Head of caudate nucleus (tissue), 42 donors: ENCODE data around the gene AIRE.
A peak's percentile ranks its signal among the peaks of the same experiment; 100 is the strongest.
"Not testable (repeated sequence)": the region's sequence is repeated elsewhere in the genome, so short reads cannot be mapped to it uniquely, and the experiment has no call there.

ENCODE experiments used
- DNase-seq, 42 donors: peaks; one replicate each; pipeline versions ENCODE4 v3.0.0 to v3.0.0-alpha.2; 2020 to 2021; ENCODE audit warnings: mixed read lengths in 7 of 42
- intact Hi-C: fragments of 100-400 bp; cut with DNase I; formaldehyde crosslinking; loops from one replicate; pipeline ENCODE4 v1.15.0; 2022

Gene AIRE

DNA sequence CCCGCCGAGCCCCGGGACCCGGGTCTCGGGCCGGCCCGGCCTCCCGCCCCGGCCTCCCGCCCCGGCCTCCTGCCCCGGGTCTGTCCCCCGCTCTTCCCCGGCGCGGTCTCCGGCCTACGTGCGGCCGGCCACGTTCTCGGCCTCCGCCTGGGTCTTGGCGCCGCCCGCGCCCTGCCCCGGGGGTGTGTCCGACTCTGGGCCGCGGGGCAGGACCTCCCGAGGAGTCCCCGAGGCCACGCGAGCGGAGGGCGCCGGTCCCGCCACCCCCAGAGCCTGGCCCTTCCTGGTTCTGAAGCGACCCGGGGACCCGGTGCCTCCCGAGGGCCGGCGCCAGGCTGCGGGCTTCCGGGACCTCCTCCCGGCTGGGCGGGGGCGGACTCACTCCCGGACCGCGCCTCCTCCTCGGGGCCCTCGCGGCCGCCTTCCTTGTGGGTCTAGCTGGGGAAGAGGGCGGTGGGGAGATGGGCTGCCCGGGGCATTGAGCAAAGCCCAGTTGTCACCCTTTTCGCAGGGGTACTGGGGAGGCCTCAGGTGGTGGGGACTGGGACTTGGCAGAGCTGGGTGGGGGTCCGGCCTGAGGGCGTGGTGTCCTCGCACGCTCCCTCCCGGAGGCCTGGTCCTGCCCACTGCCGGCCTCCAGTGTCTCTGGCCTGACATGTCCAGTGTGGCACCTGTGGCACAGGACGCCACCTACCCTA lies 14.7 kb downstream of the AIRE start:
- intact Hi-C loops, result no loop called here
- DNase-seq, result peak in 38 of 42 donors; percentile 41 to 82 (median 62)

DNA sequence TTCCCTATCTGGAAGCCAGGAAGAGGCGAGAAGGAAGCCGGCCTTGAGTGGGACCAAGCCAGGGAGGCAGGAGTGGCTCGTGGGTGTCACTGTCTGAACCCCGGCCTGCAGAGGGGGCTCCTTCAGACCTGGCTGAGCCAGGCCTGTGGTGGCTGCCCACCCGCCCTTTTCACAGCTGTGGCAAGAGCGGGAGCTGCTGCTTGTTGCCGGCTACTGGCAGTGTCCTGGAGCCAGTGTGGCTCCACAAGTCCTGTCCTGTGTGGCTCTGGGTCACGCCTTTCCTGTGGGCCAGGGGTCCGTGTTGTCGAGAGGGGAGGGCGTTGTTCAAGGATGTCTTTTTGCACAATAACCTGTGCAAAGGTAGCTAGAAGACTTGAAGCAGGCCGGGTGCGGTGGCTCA lies 15.5 kb downstream of the AIRE start:
- intact Hi-C loops, result no loop called here
- no peak for DNase-seq

DNA sequence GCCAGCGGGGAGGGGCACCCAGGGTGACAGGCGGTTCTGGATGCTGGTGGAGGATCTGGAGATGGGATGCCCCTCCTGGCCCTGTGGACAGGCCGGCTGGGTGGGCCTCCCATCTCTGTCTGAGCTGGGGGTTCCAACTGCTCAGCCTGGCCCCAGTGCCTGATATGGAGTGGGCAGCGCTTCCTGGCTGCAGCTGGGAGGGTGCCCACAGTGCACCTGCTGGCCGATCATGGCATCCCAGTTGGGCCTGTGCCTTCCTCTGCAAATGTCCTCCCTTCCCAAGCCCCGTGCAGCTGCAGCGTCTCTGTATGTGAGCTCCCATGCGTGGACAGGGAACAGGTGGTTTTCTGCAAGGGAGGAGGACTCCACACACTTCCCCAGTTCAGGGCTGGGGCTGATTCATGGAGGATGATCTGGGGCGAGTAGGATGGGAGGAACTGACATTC lies 16.3 kb downstream of the AIRE start:
- peak in 9 of 42 donors; percentile 21 to 56 (median 33) for DNase-seq
- intact Hi-C loops, result no loop called here

DNA sequence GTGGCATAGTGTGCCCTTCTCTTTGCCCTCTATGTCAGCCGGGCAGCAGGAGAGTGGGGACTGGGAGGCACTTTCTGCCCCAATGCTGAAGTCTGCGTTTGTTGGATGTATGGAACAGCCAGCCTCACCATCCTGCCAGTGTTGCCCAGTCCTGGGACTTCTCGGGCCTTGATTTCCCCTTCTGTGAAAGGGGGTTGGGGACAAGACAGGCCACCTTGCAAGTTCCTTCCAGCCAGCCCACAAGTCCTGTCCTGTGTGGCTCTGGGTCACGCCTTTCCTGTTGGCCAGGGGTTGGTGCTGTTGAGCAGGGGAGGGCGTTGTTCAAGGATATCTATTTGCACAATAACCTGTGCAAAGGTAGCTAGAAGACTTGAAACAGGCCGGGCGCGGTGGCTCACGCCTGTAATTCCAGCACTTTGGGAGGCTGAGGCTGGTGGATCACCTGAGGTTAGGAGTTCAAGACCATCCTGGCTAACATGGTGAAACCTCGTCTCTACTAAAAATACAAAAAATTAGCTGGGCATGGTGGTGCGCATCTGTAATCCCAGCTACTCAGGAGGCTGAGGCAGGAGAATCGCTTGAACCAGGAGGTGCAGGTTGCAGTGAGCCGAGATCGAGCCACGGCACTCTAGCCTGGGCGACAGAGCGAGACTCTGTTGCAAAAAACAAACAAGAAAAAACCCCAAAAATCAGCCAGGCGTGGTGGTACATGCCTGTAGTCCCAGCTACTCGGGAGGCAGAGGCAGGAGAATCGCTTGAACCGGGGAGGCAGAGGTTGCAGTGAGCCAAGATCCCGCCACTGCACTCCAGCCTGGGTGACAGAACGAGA lies 17.1 kb downstream of the AIRE start:
- intact Hi-C loops, result not testable (repeated sequence)
- peak in 2 of 42 donors; percentile 24 to 42 for DNase-seq

DNA sequence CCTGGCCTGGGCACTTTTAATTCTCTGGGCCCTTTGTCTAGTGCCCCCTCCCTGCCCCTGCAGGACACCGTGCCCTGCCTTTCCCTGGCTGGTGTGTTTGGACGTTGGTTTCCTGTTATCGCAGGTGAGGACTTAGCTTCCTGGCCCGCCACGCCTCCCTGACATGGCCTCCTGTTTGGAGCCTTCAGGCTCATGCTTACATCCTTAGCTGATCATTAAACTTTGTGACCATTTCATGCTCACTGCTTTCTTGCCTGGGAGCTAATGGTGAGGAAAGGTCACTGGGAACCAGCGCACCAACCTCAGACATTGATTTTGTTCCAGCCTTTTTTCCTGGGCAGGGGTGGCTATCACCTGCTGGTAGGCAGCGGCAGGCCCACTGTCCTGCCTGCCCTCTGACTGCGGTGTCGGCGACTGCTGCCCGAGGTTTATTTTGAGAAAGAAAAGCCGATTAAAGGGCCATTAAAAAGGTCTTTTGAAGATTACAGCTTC lies 17.9 kb downstream of the AIRE start:
- intact Hi-C loops, result no loop called here
- no peak for DNase-seq

DNA sequence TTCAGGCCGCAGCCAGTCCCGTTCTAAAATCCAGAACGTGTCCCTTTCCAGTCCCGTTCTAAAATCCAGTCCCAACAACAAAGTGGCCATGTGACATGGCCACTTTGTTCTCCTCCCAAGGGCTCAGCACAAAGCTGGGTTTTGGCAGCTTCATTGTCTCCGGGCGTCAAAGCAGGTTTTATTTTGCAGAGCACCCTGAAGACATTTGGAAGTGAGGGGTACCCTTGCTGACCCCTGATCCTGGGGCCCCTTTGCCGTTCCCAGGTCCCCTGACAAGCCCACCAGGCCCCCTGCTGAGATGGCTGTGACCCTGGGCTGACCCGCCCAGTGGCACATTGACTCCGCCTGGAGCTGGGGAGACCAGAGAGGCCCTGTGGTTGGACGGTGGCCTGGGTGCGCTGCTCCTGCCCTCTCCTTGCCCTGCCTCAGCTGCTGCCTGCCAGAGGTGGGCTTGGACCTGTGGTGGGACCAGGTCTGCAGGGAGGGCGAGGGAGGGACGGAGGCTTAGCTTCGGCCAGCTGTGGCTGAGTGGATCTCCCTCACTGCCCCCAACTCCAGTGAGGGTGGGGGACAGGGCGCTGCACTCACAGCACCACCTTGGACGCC lies 18.4 kb downstream of the AIRE start:
- intact Hi-C loops, result no loop called here
- DNase-seq, result peak in 16 of 42 donors; percentile 25 to 66 (median 42)

DNA sequence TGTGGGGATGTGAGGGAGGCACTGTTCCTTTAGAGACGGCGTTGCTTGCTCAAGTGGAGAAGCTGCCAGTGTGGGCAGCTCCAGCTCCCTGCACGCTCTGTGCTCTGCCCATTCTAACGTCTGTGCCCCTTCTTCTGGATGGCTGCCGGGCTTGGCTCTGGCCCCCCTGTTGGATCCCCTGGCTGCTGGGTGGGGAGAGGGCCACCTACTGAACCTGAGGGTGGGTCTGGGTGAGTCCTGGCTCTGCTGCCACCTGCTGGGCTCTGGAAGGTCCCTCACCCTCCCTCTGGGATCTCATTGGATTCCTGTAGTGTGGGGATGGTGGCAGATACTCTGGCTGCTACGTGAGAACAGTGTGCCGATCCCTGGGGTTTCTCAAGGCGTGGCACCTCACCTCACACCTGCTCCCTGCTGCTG lies 19.2 kb downstream of the AIRE start:
- DNase-seq, result peak; percentile 60 to 90 (median 78)
- intact Hi-C loops, result no loop called here

DNA sequence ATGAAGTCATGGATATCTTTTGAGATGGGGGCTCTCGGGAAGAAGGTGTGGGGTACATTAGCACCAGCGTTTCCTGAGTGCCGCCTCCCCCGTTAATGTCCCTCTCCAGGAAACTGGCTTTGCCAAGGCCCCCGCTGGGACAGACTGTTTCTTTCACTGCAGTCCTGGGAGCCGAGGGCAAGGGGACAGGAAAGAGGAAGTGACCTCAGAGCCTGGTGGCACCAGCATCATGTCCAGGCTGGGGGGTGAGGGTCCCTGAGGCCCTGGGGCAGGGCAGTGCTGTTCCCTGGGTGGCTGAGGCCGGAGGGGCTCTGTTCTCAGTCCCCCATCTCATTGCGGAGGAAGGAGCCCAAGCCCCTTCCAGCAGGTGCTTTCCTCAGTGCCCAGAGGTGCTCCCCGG lies 20.0 kb downstream of the AIRE start:
- intact Hi-C loops, result no loop called here
- DNase-seq, result peak in 9 of 42 donors; percentile 33 to 65 (median 51)

DNA sequence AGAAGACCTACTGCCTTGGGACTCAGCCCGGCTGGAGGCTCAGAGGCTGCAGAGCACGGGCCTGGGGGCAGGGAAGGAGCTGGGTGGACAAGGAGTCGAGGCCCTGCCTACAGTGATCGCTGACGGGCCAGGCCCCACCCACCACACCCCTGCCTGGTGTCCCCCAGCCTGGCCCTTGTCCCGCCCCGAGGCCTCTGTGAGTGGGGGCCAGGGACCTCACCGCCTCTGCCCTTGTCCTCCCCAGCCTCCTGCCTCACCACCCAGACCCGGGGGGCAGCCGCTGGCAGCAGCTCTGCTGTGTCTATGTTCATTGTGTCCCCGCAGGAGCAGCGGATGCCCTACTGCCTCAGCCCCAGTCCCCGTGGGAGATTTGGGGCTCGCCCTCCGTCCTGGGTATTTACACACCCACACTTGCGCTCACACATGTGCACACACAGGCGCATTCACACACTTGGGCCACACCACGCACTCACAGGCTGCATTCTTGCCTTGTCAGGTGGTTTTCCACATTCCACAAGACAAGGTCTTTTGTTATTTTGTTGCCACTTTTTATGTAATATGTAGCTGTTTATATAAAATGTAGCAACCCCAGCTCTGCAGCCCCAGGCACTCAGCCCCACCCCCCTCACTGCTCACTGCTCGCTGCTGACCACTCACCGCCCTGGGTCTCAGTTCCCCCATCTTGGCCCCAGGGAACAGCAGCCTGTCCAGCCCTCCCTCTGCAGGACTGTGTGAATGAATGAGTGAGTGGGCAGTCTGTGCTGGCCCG lies 21.4 kb downstream of the AIRE start:
- no peak for DNase-seq
- intact Hi-C loops, result no loop called here

DNA sequence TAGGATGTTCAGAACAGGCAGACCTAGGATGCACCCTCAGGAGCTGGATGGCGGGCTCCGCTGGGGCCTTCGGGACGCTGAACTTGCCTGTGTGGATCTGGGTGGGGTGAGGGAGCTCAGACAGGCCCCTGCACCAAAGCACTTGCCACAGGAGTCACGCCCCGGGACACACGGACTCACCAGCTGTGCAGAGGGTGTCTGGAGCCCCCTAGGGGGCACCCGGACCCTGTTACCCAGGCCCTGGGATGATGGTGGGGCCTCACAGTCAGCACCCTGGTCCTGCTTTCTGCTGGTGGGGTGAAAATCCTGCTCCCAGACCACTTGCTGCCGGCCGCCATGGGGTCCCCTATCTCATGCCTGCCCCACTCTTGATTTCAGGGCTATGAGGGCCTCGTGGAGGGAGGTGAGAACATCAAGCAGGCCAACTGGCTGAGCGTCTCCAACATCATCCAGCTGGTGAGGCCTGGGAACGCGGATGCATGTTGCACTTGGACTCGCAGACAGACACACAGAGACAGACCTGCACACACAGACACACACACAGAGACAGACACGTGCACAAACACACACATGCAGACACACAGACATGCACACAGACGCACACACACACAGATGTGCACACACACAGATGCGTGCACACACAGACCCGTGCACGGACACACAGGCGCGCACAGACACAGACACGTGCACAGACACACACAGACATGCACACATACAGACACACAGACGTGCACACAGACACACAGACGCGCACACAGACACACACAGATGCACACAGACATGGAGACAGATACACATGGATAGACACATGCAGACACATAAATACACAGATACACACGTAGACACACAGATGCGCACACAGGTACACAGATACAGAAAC lies 25.2 kb downstream of the AIRE start:
- intact Hi-C loops, result no loop called here
- no peak for DNase-seq

DNA sequence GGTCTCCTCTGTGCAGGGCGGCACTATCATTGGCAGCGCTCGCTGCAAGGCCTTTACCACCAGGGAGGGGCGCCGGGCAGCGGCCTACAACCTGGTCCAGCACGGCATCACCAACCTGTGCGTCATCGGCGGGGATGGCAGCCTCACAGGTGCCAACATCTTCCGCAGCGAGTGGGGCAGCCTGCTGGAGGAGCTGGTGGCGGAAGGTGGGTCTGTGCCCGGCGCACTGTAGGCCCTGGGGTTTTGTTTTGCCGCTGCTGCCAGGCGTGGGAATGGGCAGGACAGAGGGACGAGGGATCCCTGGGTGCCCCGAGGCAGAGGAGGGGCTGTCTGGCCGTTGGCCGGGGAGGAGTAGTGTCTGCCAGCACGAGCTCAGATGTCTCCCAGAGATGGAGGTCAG lies 26.4 kb downstream of the AIRE start:
- intact Hi-C loops, result no loop called here
- DNase-seq, result no peak

DNA sequence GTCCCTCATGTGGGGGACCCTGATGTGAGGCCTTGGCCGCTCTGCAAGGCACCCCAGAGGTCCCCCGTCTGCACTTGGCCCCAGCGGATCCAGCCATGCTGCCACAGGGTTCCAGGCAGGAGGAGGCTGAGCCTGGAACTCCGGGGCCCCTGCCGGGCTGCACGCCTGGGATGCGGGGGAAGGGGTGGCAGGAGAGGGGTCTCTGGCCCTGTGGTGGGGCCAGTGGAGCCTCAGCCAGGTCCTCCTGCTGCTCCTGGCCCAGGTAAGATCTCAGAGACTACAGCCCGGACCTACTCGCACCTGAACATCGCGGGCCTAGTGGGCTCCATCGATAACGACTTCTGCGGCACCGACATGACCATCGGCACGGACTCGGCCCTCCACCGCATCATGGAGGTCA lies 27.0 kb downstream of the AIRE start:
- DNase-seq, result no peak
- intact Hi-C loops, result no loop called here

DNA sequence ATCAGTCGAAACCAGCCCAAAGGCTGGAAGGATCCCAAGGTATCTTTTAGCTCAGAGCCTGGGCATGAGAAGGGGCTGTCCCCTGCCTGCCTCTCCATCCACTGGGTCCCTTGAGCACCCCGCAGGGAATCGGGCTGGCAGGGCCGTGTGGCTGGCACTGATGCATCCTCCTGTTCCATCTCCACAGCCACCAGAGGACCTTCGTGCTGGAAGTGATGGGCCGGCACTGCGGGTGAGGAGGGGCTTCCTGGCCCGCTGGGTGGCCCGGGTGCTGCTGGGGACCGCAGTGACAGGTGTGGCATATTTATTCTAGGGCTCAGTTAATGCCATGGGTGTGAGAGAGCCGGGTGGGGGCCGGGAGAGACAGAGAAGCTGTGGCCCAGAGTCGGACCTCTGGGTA lies 27.8 kb downstream of the AIRE start:
- intact Hi-C loops, result no loop called here

DNA sequence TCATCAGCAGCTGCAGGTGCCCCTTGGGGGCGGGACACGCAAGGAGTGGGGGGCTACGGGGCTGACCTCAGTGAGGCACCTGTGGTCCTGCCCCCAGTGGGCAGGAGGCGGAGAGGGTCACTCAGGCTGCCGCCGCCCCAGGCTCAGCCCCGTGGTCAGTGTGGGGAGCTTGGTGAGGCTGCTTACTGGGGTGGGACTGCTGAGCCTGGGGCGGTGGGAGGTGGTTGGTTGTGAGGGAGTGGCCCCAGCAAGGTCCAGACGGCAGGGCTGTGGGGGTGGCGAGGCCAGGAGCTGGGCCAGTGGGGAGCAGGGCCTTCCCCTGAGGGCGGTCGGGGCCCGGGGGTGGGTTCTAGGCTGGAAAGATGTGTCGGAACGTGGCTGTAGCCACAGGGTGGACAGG lies 28.5 kb downstream of the AIRE start:
- no peak for DNase-seq
- intact Hi-C loops, result no loop called here

More for the DNA sequence above, 27.8 kb downstream of the AIRE start:
- DNase-seq, result no peak

DNA sequence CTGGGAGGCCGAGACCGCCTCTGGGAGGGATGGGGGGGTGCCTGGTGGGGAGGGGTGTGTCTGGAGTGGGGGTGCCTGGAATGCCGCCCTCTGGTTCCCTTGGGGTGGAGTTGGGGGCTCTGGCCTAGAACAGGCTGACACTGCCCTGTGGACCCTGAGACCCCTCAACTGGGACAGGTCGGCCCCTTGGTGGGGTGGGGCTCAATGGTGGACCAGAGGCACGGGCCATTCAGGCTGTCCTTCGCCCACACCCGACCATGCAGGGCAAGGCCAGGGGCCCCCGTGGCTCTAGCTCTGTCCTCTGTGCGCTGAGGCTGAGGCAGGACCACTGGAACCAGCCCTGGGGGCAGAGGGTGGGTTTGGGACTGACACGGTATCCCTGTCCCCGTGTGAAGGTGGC lies 28.9 kb downstream of the AIRE start:
- no peak for DNase-seq
- intact Hi-C loops, result no loop called here

DNA sequence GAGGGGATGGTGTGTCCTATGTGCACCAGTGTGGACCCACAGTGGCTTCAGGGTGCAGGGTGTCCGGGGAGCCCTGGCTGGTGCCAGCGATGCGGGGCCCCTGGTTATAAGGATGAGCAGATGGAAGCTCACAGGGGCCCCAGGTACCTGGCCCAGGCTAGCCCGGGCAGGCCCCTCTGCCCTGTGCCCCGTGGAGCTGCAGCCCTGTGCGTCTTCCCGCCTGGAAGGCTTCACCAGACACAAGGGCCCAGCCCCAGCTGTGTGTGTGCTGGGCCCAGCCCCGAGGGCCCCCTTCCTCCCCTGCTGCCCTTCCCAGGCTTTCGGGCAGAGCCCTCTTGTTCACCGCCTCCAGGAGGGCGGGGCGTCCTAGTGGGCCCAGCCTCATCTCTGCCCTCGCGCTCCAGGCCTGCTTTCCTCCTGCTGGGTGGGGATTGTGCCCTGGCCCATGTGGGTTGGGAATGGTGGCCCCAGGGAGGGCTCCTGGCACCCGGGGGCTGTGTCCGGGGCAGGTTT lies 30.1 kb downstream of the AIRE start:
- no peak for DNase-seq
- intact Hi-C loops, result no loop called here

DNA sequence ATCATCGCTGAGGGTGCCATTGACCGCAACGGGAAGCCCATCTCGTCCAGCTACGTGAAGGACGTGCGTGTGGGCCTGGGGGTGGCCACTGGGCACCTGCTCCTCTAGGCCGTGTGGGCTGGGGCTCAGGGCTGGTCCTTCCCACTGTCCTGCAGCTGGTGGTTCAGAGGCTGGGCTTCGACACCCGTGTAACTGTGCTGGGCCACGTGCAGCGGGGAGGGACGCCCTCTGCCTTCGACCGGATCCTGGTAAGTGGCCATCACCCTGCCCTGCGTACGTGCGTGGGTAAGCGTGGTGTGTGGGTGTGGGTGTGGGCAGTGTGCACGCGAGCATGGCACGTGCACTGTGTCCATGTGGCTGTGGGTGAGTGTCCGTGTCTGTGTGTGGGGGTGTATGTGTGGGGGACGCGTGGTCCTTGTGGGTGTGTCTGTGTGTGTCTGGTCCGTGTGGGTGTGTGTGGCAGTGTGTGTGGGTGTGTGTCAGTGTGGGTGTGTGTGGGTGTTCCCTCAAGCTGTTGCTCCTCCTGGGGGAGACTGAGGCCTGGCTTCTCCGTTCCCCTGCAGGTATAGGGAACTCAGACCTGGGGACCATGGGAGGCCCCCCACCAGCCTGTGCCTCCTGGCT lies 30.7 kb downstream of the AIRE start:
- intact Hi-C loops, result no loop called here
- DNase-seq, result no peak
